BLaER1 treated with 17β-estradiol and CSF1 and Interleukin-3, amounts not matched to agents 10 nM and 100 nM (cell line): ENCODE results near the gene RAD21L1.
"Not testable (repeated sequence)": the region's sequence is repeated elsewhere in the genome, so short reads cannot be mapped to it uniquely, and the experiment has no call there.

ENCODE experiments used
- H3K27ac ChIP-seq, 11 experiments: shearing (Covaris generic); formaldehyde crosslinking; 2 replicates each; pipeline ENCODE4 v1.8.1; 2022
- H3K27me3 ChIP-seq, 11 experiments: shearing (Covaris generic); formaldehyde crosslinking; 2 replicates each; pipeline ENCODE4 v1.8.1; 2022
- H3K36me3 ChIP-seq, 11 experiments: shearing (Covaris generic); formaldehyde crosslinking; 2 replicates each; pipeline ENCODE4 v1.8.1; 2022
- H3K4me1 ChIP-seq, 10 experiments: shearing (Covaris generic); formaldehyde crosslinking; 2 replicates each; pipeline ENCODE4 v1.8.1; 2022
- H3K4me2 ChIP-seq, 11 experiments: shearing (Covaris generic); formaldehyde crosslinking; 2 replicates each; pipeline ENCODE4 v1.8.1; 2022
- H3K4me3 ChIP-seq, 10 experiments: shearing (Covaris generic); formaldehyde crosslinking; 2 replicates each; pipeline ENCODE4 v1.8.1; 2022
- H3K9ac ChIP-seq, 11 experiments: shearing (Covaris generic); formaldehyde crosslinking; 2 replicates each; pipeline ENCODE4 v1.8.1; 2022
- H3K9me3 ChIP-seq, 11 experiments: shearing (Covaris generic); formaldehyde crosslinking; replicated peaks in 1 of 11; 2 replicates each; pipeline ENCODE4 v1.8.1; 2022
- H4K20me1 ChIP-seq, 11 experiments: shearing (Covaris generic); formaldehyde crosslinking; 2 replicates each; pipeline ENCODE4 v1.8.1; 2022
- Cebpa-rat ChIP-seq, 11 experiments: shearing (Covaris generic); IDR thresholded peaks; 2 replicates each; pipeline ENCODE4 v1.8.1; 2022

Gene RAD21L1

DNA sequence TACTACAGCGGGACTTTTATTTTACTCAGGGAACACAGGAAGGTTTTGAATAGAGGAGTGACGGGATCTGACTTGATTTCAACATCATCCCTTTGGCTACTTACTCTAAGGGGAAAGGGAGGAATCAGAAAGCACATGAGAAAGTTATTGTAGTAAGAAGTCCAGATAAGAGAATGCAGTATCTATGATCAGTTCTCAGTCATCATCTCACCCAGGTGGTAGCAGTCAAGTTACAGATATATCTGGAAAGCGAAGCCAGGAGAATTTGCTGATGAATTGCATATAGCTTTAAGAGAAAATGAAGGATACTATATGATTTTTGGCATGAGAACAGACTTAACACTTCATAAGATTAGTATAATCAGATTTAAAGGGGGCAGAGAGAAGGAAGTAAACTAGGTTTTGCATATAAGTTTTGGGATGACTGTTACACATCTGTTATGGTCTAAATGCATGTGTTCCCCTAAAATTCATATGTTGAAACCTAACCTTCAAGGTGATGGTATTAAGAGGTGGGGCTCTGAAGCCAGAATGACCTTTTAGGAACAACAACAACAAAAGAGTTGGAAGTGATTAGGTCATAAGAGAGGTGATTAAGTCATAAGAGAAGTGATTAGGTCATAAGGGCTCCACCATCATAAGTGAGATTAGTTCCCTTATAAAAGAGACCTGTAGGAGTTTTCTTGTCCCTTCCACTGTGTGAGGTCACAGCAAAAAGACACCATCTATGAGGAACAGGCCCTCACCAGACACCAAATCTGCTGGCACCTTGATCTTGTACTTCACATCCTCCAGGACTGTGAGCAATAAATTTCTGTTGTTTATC, 6.7 kb downstream of the RAD21L1 start:
- Histone ChIP-seq H4K20me1 (no peaks in the 10 kb centered on the region), H3K4me3 (no peak overlapping the region), H3K4me2 (no peak overlapping the region), H3K27ac (no peak overlapping the region), H3K9ac (no peak overlapping the region), H3K27me3 (peaks cover 5 to 12% (median 11%) of the 10 kb centered on the region in 11 experiments), H3K4me1 (peaks cover 0 to 6% (median 0%) of the 10 kb centered on the region in 10 experiments; a peak in 4 of 20 replicates), H3K36me3 (no peaks in the 10 kb centered on the region), H3K9me3 (no peaks in the 10 kb centered on the region)
- TF ChIP-seq Cebpa-rat (IDR thresholded peaks at IDR 0.05), result no peak

DNA sequence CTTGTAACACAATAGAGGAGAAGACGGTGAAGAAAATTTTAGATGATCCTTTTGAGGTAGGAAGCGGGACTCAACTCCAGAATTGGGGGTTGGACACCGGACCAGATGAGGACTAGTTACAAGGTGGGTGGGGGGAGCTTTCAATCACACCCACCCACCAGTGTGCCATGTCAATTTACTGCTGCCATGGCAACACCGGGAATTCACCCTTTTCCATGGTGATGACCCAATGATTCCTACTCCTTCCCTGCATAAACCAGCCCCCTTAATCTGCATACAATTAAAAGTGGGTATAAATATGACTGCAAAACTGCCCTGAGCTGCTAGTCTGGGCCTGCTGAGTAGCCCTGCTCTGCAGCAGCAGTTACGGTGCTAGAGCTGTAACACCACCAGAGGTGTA, 14.7 kb downstream of the RAD21L1 start:
- Histone ChIP-seq H4K20me1 (no peaks in the 10 kb centered on the region), H3K9me3 (no peaks in the 10 kb centered on the region)
- TF ChIP-seq Cebpa-rat (IDR thresholded peaks at IDR 0.05), result no peak

DNA sequence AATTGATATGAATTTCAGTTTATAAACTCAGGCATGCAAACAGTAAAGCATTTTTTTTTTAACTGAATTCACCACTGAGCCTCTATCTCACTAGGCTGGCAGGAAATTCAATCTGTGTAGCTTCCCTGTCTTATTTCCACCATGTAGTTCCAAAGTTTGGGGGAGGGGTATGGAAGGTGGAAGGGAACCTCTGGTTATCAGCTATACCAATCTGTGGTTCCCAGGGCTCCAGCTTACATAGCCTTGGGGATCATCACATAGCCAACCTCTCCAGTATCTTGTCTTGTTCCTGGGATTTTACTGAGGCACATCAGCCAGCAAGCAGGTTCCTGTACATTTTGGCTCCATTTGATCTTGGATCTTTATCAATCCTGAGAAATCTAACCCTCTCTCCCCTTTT, 15.6 kb downstream of the RAD21L1 start:
- Histone ChIP-seq H3K27me3 (no peaks in the 10 kb centered on the region), H3K36me3 (no peaks in the 10 kb centered on the region), H3K9me3 (no peaks in the 10 kb centered on the region), H3K4me3 (no peak overlapping the region), H3K4me2 (no peak overlapping the region), H3K4me1 (peaks cover 5 to 9% (median 7%) of the 10 kb centered on the region in 10 experiments; a peak in 13 of 20 replicates), H3K27ac (no peak overlapping the region), H4K20me1 (no peaks in the 10 kb centered on the region), H3K9ac (no peak overlapping the region)
- TF ChIP-seq Cebpa-rat (IDR thresholded peaks at IDR 0.05), result no peak

More for the DNA sequence above, 14.7 kb downstream of the RAD21L1 start:
- no peak overlapping the region for H3K4me2 ChIP-seq
- no peaks in the 10 kb centered on the region for H3K36me3 ChIP-seq
- H3K4me3 ChIP-seq, result no peak overlapping the region
- no peak overlapping the region for H3K9ac ChIP-seq
- no peaks in the 10 kb centered on the region for H3K27me3 ChIP-seq
- peaks cover 5 to 9% (median 7%) of the 10 kb centered on the region in 10 experiments; a peak in 13 of 20 replicates for H3K4me1 ChIP-seq
- H3K27ac ChIP-seq, result no peak overlapping the region

DNA sequence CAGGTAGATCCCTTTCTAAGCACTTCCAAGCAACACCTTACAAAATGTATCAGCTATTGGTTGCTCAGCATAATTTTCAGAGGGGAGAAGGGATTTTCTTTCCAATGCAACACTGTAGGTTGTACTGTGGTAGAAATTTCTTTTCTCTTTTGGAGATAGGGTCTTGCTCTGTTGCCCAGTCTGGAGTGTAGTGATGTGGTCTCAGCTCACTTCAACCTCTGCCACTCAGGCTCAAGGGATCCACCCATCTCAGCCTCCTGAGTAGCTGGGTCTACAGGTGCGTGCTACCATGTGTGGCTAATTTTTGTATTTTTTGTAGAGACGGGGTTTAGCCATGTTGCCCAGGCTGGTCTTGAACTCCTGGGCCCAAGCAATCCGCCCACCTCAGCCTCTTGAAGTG, 16.3 kb downstream of the RAD21L1 start:
- H3K9me3 ChIP-seq, result no peaks in the 10 kb centered on the region
- peaks cover 5 to 9% (median 7%) of the 10 kb centered on the region in 10 experiments; a peak in 13 of 20 replicates for H3K4me1 ChIP-seq
- peak overlapping the region in 10 of 11 experiments; percentile 5 to 39 (median 26); a peak in 15 of 22 replicates for H3K4me2 ChIP-seq
- H3K9ac ChIP-seq, result no peak overlapping the region
- H4K20me1 ChIP-seq, result no peaks in the 10 kb centered on the region
- no peak for TF ChIP-seq Cebpa-rat (IDR thresholded peaks at IDR 0.05)
- no peaks in the 10 kb centered on the region for H3K27me3 ChIP-seq
- H3K36me3 ChIP-seq, result no peaks in the 10 kb centered on the region
- H3K4me3 ChIP-seq, result no peak overlapping the region
- no peak overlapping the region for H3K27ac ChIP-seq

DNA sequence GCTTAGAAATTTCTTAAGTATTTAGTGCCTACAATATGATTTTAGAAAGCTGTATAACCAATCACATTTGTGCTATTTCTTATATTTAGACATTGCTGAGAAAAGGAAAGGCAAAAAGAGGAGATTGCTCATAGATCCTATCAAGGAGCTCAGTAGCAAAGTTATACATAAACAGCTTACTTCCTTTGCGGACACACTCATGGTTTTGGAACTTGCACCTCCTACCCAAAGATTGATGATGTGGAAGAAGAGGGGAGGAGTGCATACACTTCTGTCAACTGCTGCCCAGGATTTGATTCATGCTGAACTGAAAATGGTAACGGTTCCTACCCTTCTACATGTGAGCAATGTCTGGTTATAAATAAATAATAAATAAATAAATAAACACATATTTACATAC, 16.7 kb downstream of the RAD21L1 start:
- no peak overlapping the region for H3K27ac ChIP-seq
- H3K36me3 ChIP-seq, result no peaks in the 10 kb centered on the region
- H3K4me1 ChIP-seq, result peaks cover 5 to 9% (median 7%) of the 10 kb centered on the region in 10 experiments; a peak in 13 of 20 replicates
- TF ChIP-seq Cebpa-rat (IDR thresholded peaks at IDR 0.05), result no peak
- H3K27me3 ChIP-seq, result no peaks in the 10 kb centered on the region
- no peaks in the 10 kb centered on the region for H3K9me3 ChIP-seq
- no peak overlapping the region for H3K9ac ChIP-seq
- H3K4me2 ChIP-seq, result peak overlapping the region in 10 of 11 experiments; percentile 5 to 39 (median 26); a peak in 14 of 22 replicates
- H4K20me1 ChIP-seq, result no peaks in the 10 kb centered on the region
- no peak overlapping the region for H3K4me3 ChIP-seq

DNA sequence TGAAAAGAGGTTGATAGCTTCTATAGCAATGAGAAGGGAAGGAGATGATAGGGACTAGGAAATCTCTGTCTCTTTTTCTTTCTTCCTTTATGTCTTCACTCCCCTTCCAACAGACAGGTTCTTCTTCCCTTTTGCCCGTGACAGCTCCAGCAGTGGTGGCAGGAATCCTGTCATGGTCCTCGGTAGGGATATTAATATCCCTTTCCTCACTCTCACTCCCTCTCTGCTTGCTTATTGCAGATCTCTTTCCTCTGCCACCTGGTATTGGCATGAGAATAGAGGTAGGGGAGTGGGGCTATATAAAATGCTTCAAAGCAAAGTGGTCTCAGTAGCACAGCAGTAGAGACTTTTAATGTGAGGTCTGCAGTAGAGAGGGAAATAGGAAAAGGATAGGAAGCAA, 19.7 kb downstream of the RAD21L1 start:
- H3K4me1 ChIP-seq, result peaks cover 5 to 9% (median 7%) of the 10 kb centered on the region in 10 experiments; a peak in 13 of 20 replicates
- peaks cover 0 to 1% (median 0%) of the 10 kb centered on the region in 11 experiments; a peak in 2 of 22 replicates for H3K9me3 ChIP-seq
- H3K4me3 ChIP-seq, result no peak overlapping the region
- no peak overlapping the region for H3K9ac ChIP-seq
- H3K36me3 ChIP-seq, result no peaks in the 10 kb centered on the region
- H3K27me3 ChIP-seq, result no peaks in the 10 kb centered on the region
- TF ChIP-seq Cebpa-rat (IDR thresholded peaks at IDR 0.05), result no peak
- no peaks in the 10 kb centered on the region for H4K20me1 ChIP-seq
- H3K4me2 ChIP-seq, result no peak overlapping the region
- no peak overlapping the region for H3K27ac ChIP-seq

DNA sequence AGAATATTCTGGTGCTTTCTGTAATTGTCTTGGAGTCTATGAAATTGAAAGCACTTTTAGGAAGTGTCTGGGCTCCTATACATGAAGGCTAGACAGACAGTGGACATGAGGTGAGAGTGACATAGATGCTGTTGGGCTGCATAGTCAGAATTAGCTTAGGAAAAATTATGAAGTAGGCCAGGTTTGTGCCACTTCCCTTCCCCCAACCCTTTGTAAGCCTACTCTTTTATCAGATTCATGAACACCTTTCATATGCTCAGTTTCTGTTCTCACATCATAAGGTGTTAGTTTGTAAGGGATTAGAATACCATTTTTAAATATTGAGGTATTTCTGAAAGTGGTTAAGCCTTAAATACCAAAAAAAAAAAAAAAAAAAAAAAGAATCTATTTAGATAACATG, 21.8 kb downstream of the RAD21L1 start:
- Histone ChIP-seq H3K36me3 (no peaks in the 10 kb centered on the region), H3K4me3 (no peak overlapping the region), H4K20me1 (no peaks in the 10 kb centered on the region), H3K9ac (no peak overlapping the region), H3K27me3 (no peaks in the 10 kb centered on the region), H3K9me3 (peaks cover 0 to 5% (median 0%) of the 10 kb centered on the region in 11 experiments; a peak in 2 of 22 replicates), H3K4me2 (no peak overlapping the region), H3K27ac (no peak overlapping the region), H3K4me1 (peaks cover 0 to 2% (median 0%) of the 10 kb centered on the region in 10 experiments; a peak in 4 of 20 replicates)
- no peak for TF ChIP-seq Cebpa-rat (IDR thresholded peaks at IDR 0.05)

DNA sequence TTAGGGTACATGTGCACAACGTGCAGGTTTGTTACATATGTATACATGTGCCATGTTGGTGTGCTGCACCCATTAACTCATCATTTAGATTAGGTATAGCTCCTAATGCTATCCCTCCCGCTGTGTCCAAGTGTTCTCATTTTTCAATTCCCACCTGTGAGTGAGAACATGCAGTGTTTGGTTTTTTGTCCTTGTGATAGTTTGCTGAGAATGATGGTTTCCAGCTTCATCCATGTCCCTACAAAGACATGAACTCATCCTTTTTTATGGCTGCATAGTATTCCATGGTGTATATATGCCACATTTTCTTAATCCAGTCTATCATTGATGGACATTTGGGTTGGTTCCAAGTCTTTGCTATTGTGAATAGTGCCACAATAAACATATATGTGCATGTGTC, 24.4 kb downstream of the RAD21L1 start:
- not testable (repeated sequence) for H3K9ac ChIP-seq, H4K20me1 ChIP-seq, H3K27me3 ChIP-seq, H3K4me2 ChIP-seq, H3K27ac ChIP-seq, H3K4me1 ChIP-seq, H3K4me3 ChIP-seq, H3K36me3 ChIP-seq, H3K9me3 ChIP-seq

DNA sequence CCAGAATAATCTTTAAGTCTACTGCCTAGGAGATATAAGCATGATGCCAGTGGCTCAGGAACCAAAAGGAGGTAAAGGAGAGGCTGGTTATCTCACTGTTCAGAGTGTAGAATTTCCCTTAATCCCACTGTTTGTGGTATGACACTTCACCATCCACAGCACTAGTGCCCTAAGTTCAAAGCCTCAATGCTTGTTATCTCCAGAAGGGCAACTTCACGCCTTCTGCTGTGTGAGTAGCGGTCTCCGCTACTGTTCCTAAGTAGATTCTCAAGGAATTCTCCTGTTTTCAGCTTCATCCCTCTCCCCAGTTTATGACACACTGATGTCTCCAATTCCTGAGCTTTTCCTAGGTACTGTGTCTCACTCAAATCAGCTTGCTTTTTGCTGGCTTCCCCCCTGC, 26.6 kb downstream of the RAD21L1 start:
- Histone ChIP-seq H4K20me1 (no peaks in the 10 kb centered on the region), H3K27ac (no peak overlapping the region)

DNA sequence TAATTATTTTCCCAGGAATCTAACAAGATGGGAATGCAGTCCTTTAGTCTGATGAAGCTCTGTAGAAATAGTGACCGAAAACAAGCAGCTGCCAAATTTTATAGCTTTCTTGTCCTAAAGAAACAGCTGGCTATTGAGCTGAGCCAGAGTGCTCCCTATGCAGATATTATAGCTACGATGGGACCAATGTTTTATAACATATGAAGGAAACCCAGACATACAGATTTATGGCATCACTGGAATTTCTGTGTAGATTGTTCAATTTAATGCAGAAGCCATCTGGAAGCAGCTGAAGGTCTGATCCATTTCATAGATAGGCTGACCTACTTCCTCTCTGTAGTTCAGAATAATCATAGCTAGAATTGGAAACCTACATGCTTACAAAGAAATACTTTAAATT, 28.4 kb downstream of the RAD21L1 start:
- H3K4me2 ChIP-seq, result no peak overlapping the region
- TF ChIP-seq Cebpa-rat (IDR thresholded peaks at IDR 0.05), result no peak
- no peaks in the 10 kb centered on the region for H4K20me1 ChIP-seq
- no peak overlapping the region for H3K27ac ChIP-seq
- H3K9me3 ChIP-seq, result peaks cover 3 to 17% (median 14%) of the 10 kb centered on the region in 11 experiments; a peak in 17 of 22 replicates
- no peaks in the 10 kb centered on the region for H3K27me3 ChIP-seq
- no peaks in the 10 kb centered on the region for H3K36me3 ChIP-seq
- no peak overlapping the region for H3K9ac ChIP-seq
- no peaks in the 10 kb centered on the region for H3K4me1 ChIP-seq
- H3K4me3 ChIP-seq, result no peak overlapping the region

More for the DNA sequence above, 26.6 kb downstream of the RAD21L1 start:
- H3K27me3 ChIP-seq, result no peaks in the 10 kb centered on the region
- no peak for TF ChIP-seq Cebpa-rat (IDR thresholded peaks at IDR 0.05)
- no peaks in the 10 kb centered on the region for H3K36me3 ChIP-seq
- H3K4me3 ChIP-seq, result no peak overlapping the region
- no peak overlapping the region for H3K4me2 ChIP-seq
- H3K9ac ChIP-seq, result no peak overlapping the region
- H3K4me1 ChIP-seq, result no peaks in the 10 kb centered on the region
- peaks cover 3 to 17% (median 14%) of the 10 kb centered on the region in 11 experiments; a peak in 17 of 22 replicates for H3K9me3 ChIP-seq
